Endometrium (tissue), 2 donors: ENCODE data around the gene PNLIPRP1.

Experiments
- FAIRE-seq: peaks from 2 replicates; lab custom pipeline; 2012; peaks lifted over from hg19 to GRCh38; lab: Jason Lieb, UNC
- donor health status: control.
- donor health status: control.

PNLIPRP1 gene

DNA sequence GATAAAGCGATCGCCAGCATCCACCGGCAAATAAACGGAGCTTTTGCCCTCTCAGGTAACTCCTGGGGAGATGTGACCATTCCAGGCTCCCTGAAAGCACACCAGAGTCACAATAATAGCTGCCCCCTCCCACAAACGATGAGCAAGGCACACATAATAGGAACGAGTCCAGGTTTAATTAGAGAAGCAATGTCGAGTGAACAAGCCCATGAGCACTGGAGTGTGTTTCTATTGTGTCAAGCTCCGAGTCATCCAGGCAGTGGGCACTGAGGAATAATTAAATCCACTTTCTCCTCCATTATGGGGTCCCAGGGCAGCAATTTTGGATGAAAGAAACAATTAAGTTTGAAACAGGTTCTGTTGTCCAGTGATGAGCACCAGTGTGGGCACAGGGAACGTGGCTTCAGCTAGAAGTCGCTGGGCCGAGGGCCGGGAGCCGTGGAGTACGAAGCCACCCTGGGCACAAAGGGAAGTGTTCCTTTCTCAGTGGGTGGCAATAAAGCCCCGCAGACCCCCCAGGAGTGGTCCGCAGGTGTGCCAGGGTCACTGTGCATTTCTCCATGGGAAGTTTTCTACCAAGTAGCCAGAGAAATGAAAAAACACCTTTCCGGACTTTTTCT, 41.9 kb downstream of the PNLIPRP1 start:
- no peak for FAIRE-seq

GRCh38 chr10:116633216-116633600, 42.4 kb downstream of the PNLIPRP1 start:
- FAIRE-seq: no peak

GRCh38 chr10:116634126-116634975, 43.6 kb downstream of the PNLIPRP1 start:
- FAIRE-seq: no peak

DNA sequence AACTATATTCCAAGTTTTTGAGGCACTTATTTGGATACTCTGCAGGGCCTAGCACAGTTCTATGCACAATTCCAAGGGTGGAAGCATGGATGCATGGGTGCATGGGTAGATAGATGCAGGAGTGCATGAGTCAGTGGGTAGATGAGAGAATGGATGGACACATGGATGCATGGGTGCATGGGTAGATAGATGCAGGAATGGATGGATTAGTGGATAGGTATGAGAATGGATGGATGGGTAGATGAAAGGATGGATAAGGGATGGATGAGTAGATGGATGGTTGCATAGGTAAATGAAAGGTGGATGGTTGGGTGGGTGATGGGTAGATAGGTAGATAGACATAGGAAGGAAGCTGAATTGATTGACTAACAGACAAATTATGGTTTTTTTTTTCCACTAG, 45.6 kb downstream of the PNLIPRP1 start:
- FAIRE-seq: no peak

DNA sequence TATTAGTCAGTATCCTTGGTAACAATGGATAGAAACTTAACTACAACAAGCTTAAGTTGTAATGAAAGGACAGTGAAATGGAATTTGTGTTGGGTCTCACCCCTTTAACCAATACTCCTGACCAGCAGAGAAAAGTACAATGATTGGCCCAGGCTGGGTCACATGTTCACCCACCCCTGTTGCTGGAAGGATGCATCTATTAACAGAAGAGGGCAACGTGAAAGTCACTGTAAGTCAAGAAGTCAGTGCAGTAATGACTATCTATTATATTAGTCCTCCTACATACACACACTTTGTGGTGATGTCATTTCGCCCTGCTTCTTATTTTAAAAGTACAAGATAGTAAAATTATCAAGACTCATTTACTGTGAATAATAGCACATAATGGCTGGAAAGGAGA, 46.2 kb downstream of the PNLIPRP1 start:
- no peak for FAIRE-seq

DNA sequence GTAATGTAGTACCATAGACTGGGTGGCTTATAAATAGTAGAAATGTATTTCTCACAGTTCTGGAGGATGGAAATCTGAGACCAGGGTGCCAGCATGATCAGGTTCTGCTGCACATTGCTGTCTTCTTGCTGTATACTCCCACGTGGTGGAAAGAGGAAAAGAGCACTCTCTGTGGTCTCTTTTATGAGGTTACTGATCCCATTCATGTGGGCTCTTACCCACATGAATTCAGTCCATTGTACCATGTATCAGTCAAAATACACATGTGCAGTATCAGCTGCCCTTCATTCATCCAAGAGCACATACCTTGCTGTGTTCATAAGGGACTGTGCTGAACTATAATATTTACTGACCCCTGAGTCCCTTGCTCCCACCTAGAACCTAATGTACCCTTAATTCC, 47.1 kb downstream of the PNLIPRP1 start:
- FAIRE-seq: no peak

- no peak for FAIRE-seq
Observed at GRCh38 chr10:116646502-116646901, 55.7 kb downstream of the PNLIPRP1 start.

DNA sequence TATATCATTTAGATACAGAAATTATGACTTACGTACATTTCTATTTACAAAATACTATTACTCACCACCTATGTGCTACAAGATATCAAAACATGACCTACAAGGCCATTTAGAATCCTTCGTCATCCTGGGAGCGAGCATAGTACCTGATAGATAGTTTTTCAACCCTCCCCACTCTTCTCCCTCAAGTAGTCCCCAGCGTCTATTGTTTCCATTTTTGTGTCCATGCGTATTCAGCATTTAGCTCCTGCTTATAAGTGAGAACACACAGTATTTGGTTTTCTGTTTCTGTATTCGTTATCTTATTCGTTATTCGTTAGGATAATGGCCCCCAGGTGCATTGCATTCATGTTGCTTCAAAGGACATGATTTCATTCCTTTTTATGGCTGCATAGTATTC, 58.1 kb downstream of the PNLIPRP1 start:
- FAIRE-seq: no peak

- no peak for FAIRE-seq
Observed at GRCh38 chr10:116653885-116654284, 63.1 kb downstream of the PNLIPRP1 start.

GRCh38 chr10:116654816-116655215, 64.1 kb downstream of the PNLIPRP1 start:
- FAIRE-seq: no peak

- FAIRE-seq: no peak
Observed at GRCh38 chr10:116655568-116655967, 64.8 kb downstream of the PNLIPRP1 start.

DNA sequence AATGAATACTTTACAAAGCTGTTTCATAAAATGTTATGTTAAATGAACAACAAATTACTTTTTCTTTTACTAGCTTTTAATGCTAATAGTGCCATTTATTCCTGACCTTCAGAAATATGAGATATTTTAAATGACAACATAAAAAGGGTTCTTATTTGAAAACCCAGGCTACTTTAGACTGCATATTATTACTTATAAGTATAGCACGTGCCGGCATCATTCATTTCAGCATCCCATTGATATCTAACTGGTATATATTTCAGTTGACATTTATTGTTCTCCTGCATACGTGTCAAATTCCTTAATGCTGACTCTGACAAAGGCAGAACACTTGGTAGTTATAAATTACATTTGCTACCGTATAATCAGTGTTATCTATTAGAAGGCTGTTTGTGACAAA, 65.3 kb downstream of the PNLIPRP1 start:
- FAIRE-seq: no peak

- FAIRE-seq: no peak
Observed at GRCh38 chr10:116657863-116658551, 67.2 kb downstream of the PNLIPRP1 start.
